OCI-LY3 (cell line): ENCODE results near the gene SRRM4.

ENCODE experiments used
- CTCF ChIP-seq: fragments of 200-600, 300-600 bp; sonication (generic); IDR thresholded peaks from 2 replicates; pipeline ENCODE4 v1.5.1; 2014; ENCODE audit warnings: antibody characterized with exemption, low read length, low read depth
- EZH2phosphoT487 ChIP-seq: fragments of 200-600 bp; shearing (Covaris generic); IDR thresholded peaks from 2 replicates; pipeline ENCODE4 v1.6.1; 2018; ENCODE audit warnings: antibody characterized with exemption, mixed run types, low read depth

DNA sequence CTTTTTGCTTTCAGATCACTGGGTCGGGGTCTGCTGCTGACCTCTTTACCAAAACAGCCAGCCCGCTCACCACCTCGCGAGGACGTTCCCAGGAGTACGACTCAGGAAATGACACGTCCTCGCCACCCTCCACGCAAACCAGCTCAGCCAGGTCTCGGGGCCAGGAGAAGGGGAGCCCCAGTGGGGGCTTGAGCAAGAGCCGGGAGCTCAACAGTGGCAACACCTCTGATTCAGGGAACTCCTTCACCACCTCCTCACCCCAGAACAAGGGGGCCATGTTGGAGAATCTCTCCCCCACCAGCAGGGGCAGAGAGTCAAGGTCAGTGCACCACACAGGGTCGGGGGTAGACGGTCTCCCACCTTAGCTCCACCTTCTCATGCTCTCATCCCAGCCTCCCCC, 164.0 kb downstream of the SRRM4 start:
- no peak for TF ChIP-seq CTCF
- TF ChIP-seq EZH2phosphoT487 = no peak
